ENCODE data around the gene C17orf58.

C17orf58 gene

DNA sequence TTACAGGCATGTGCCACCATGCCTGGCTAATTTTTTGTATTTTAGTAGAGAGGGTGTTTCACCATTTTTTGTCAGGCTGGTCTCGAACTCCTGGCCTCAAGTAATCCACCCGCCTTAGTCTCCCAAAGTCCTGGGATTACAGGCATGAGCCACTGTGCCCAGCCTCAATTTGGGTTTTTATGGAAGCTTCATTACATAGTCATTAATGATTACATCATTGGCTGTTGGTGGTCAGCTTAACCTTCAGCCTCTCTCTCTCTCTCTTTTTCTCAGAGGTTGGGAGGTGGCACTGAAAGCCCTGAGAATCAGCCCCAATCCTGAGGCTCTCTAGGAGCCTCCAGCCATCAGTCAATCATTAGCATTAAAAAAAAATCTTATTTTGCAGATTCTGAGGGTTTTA, 45.3 kb downstream of the C17orf58 start:
- no peak for DNase-seq (ENCODE audit: low read depth)

DNA sequence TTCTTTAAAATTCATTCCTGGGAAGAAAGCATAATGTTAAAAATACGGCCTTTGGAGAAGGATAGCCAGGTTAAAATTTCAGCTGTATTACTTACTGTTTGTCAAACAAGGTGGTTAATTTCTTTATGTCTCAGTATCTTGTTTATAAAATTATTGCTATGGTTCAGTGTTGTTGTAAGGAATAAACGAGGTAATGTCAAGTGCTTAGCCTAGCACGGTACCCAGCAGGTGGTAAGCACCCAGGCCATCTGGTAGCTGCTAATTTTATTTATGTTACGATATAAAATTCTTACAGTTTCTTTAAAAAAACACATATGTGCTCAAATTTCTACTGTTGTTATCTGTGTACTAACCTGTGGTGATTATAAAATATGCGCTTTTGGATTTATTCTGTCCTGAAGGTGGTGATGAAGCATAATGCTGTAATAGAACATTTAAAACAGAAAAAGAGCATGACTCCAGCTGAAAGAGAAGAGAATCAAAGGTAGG, 48.9 kb downstream of the C17orf58 start:
- no peak for DNase-seq (ENCODE audit: low read depth)

DNA sequence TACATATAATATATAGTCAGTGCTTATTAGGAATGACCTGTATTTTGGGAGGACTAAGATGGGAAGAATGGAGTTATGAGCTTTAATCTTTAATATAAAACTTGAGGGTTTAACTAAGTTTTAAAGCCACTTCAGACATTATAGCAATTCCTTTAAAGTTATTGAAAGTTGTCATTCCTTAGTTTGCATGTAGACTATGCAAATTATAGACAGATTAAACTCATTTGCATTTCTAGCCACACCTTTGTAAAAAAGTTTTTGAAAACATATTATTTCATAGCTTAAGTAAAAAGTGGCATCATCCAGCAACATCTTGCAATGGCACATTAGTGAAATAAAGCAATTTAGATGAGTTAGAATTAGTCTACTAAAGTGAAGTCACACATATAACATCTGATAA, 49.8 kb downstream of the C17orf58 start:
- no peak for DNase-seq (ENCODE audit: low read depth)

DNA sequence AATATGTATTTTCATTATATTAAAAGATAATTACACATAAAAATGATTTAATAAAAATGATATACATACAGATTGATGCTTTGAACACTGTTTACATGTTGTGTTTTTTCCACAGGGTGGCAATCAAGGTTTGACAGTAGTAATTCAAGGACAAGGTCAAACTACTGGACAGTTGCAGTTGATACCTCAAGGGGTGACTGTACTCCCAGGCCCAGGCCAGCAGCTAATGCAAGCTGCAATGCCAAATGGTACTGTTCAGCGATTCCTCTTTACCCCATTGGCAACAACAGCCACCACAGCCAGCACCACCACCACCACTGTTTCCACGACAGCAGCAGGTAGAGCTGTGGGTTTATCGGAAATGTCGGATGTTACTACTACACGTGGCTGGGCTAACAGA, 52.2 kb downstream of the C17orf58 start:
- DNase-seq (ENCODE audit: low read depth) = no peak

DNA sequence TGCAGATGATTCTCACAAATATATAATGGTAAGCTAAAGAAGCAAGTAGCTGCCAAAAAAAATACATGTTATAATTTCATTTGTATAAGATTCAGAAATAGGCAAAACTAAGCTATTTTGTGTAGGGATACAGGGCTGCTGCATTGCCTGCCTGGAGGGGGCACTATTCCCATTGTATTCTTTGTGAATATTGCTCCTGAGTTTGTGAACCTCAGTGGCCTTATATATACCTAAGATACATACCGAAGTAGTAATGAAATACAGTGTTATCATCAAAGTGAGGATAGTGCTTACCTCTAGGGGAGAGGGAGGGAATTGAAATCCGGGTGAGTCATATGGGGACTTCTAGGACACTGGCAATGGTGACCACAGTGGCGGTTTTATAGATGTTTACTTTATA, 53.5 kb downstream of the C17orf58 start:
- no peak for DNase-seq (ENCODE audit: low read depth)
